Activated CD4-positive, CD25-positive, alpha-beta regulatory T cell treated with anti-CD3 and anti-CD28 coated beads, Interleukin-2, amount 50 U/mL, for 16 hours (primary cell): Measurements from ENCODE around the gene EPHA1.

Experiments
- DNase-seq: peaks from one replicate; pipeline ENCODE4 v3.0.0-alpha.2; 2020; ENCODE audit warnings: low read depth, low spot score

EPHA1 gene

GRCh38 chr7:143408686-143409561 lies at the start of gene EPHA1:
EPHA1 (minus strand) TSS chr7:143408856; CDS start chr7:143408805, 51 bp downstream.
- no peak for DNase-seq

GRCh38 chr7:143458263-143458662 lies 49.6 kb upstream of the EPHA1 start:
- DNase-seq = no peak

- no peak for DNase-seq
Measured at GRCh38 chr7:143456992-143457793, 48.5 kb upstream of the EPHA1 start.

GRCh38 chr7:143455942-143456341 lies 47.3 kb upstream of the EPHA1 start:
- DNase-seq = no peak

- DNase-seq = no peak
Measured at GRCh38 chr7:143455491-143455890, 46.8 kb upstream of the EPHA1 start.

GRCh38 chr7:143454091-143454680 lies 45.5 kb upstream of the EPHA1 start:
- DNase-seq = no peak

GRCh38 chr7:143452495-143452894 lies 43.8 kb upstream of the EPHA1 start:
- no peak for DNase-seq

- no peak for DNase-seq
Measured at GRCh38 chr7:143451746-143452145, 43.1 kb upstream of the EPHA1 start.

- no peak for DNase-seq
Measured at GRCh38 chr7:143451122-143451521, 42.5 kb upstream of the EPHA1 start.

GRCh38 chr7:143449793-143450192 lies 41.1 kb upstream of the EPHA1 start:
- no peak for DNase-seq

GRCh38 chr7:143448429-143448828 lies 39.8 kb upstream of the EPHA1 start:
- no peak for DNase-seq

- no peak for DNase-seq
Measured at GRCh38 chr7:143447466-143447865, 38.8 kb upstream of the EPHA1 start.

- no peak for DNase-seq
Measured at GRCh38 chr7:143444785-143445184, 36.1 kb upstream of the EPHA1 start.

GRCh38 chr7:143444063-143444782 lies 35.6 kb upstream of the EPHA1 start:
- DNase-seq = no peak

- DNase-seq = no peak
Measured at GRCh38 chr7:143443153-143443552, 34.5 kb upstream of the EPHA1 start, which contains the start of gene TAS2R60. TAS2R60 (plus strand) TSS chr7:143443453; CDS start chr7:143443453, 0 bp downstream.

GRCh38 chr7:143439866-143440265 lies 31.2 kb upstream of the EPHA1 start:
- DNase-seq = no peak

GRCh38 chr7:143437578-143437977 lies 28.9 kb upstream of the EPHA1 start:
- no peak for DNase-seq

GRCh38 chr7:143436325-143436946 lies 27.8 kb upstream of the EPHA1 start:
- no peak for DNase-seq

- no peak for DNase-seq
Measured at GRCh38 chr7:143435266-143435665, 26.6 kb upstream of the EPHA1 start.

GRCh38 chr7:143434660-143435059 lies 26.0 kb upstream of the EPHA1 start:
- no peak for DNase-seq

GRCh38 chr7:143433759-143434158 lies 25.1 kb upstream of the EPHA1 start:
- no peak for DNase-seq
